HepG2 (cell line): ENCODE measurements around the gene JADE2. TPM values are rescaled to one million over a fixed set of nuclear protein-coding genes. Genes with fewer than 3 reads are reported as not detected.

Experiments
- ARID2 ChIP-seq: sonication (generic); formaldehyde crosslinking; IDR thresholded peaks from 2 replicates; pipeline ENCODE4 v1.8.1; 2022; ENCODE audit warnings: mild to moderate bottlenecking, missing genetic modification reagents, borderline replicate concordance
- ASH2L ChIP-seq: fragments of 300-600, 200-600 bp; sonication (generic); IDR thresholded peaks from 2 replicates; pipeline ENCODE4 v1.7.0; 2017; ENCODE audit warnings: low read depth, mild to moderate bottlenecking, moderate library complexity, mixed read lengths, low read length; ENCODE audit not compliant: insufficient read length
- BORCS8-MEF2B ChIP-seq: sonication (generic); formaldehyde crosslinking; IDR thresholded peaks from 2 replicates; pipeline ENCODE4 v1.8.0; 2022; ENCODE audit warnings: mild to moderate bottlenecking, missing genetic modification reagents
- GZF1 ChIP-seq: sonication (generic); formaldehyde crosslinking; IDR thresholded peaks from 2 replicates; pipeline ENCODE4 v1.5.1; 2020; ENCODE audit warnings: mild to moderate bottlenecking, missing genetic modification reagents
- HNRNPLL ChIP-seq: fragments of 200-400 bp; formaldehyde crosslinking; IDR thresholded peaks from 2 replicates; pipeline ENCODE4 v1.6.1; 2017; ENCODE audit warnings: mild to moderate bottlenecking, low read depth, low read length; ENCODE audit not compliant: poor library complexity, severe bottlenecking
- HOXD1 ChIP-seq: sonication (generic); formaldehyde crosslinking; IDR thresholded peaks from 2 replicates; pipeline ENCODE4 v1.5.0; 2020; ENCODE audit warnings: missing genetic modification reagents
- KLF9 ChIP-seq: IDR thresholded peaks from 2 replicates; pipeline ENCODE4 v1.6.1; 2016; ENCODE audit warnings: low read depth
- POLR2AphosphoS5 ChIP-seq: IDR thresholded peaks from 2 replicates; pipeline ENCODE4 v1.6.1; 2012; ENCODE audit warnings: low read depth, low read length
- POLR2G ChIP-seq: fragments of 200-400 bp; formaldehyde crosslinking; IDR thresholded peaks from 2 replicates; pipeline ENCODE4 v1.6.1; 2018; ENCODE audit warnings: mild to moderate bottlenecking, low read depth, low read length, moderate library complexity
- PRMT3 ChIP-seq: sonication (generic); formaldehyde crosslinking; IDR thresholded peaks from 2 replicates; pipeline ENCODE4 v1.8.1; 2022; ENCODE audit warnings: low read depth, mild to moderate bottlenecking, moderate library complexity, missing genetic modification reagents, borderline replicate concordance
- STAG1 ChIP-seq: sonication (generic); formaldehyde crosslinking; IDR thresholded peaks from 2 replicates; pipeline ENCODE4 v1.4.0; 2020; ENCODE audit warnings: missing genetic modification reagents
- TMF1 ChIP-seq: sonication (generic); formaldehyde crosslinking; IDR thresholded peaks from 2 replicates; pipeline ENCODE4 v1.8.1; 2022; ENCODE audit warnings: low read depth, missing genetic modification reagents
- ZNF34 ChIP-seq: sonication (generic); formaldehyde crosslinking; IDR thresholded peaks from 2 replicates; pipeline ENCODE4 v1.4.0; 2020; ENCODE audit warnings: mild to moderate bottlenecking, missing genetic modification reagents, borderline replicate concordance
- polyA plus RNA-seq, 8 experiments: library from polyadenylated mRNA; depleted of rRNA in 3 of 8; stranded (reverse) in 7 of 8; unstranded in 1 of 8; fragments of >200 nt; fragmentation: Illumina TruSeq in 4 of 8; extraction: Trizol in 4 of 8; gene quantifications; 2 replicates each; pipeline versions ENCODE4 v1.2.1 to v1.2.3, GENCODE V29; 2011 to 2016; ENCODE audit warnings: low read depth in 4 of 8, missing spikeins in 1 of 8, mixed read lengths in 1 of 8; ENCODE audit not compliant: insufficient read depth in 1 of 8
- total RNA-seq, 5 experiments: library from RNA; depleted of rRNA; stranded (reverse); fragments of >200 nt; fragmentation: Illumina TruSeq; extraction: Trizol; gene quantifications; 2 replicates each; pipeline ENCODE4 v1.2.3, GENCODE V29; 2016; ENCODE audit warnings: low read depth in 1 of 5
- TF ChIP-seq, protein P1 (sequence below): fragments of 450-650 bp; IDR thresholded peaks from 2 replicates; pipeline ENCODE4 v1.6.1; 2016
- TF ChIP-seq, protein P2 (sequence below): sonication (generic); formaldehyde crosslinking; IDR thresholded peaks from 2 replicates; pipeline ENCODE4 v1.4.0; 2020; ENCODE audit warnings: missing genetic modification reagents, borderline replicate concordance
- TF ChIP-seq, protein P3 (sequence below): sonication (generic); formaldehyde crosslinking; IDR thresholded peaks from 2 replicates; pipeline ENCODE4 v1.4.0; 2020; ENCODE audit warnings: mild to moderate bottlenecking, missing genetic modification reagents, borderline replicate concordance
- TF ChIP-seq, protein P4 (sequence below): sonication (generic); formaldehyde crosslinking; IDR thresholded peaks from 2 replicates; pipeline ENCODE4 v1.4.0; 2020; ENCODE audit warnings: missing genetic modification reagents
- TF ChIP-seq, protein P5 (sequence below): sonication (generic); formaldehyde crosslinking; IDR thresholded peaks from 2 replicates; pipeline ENCODE4 v1.9.0; 2021; ENCODE audit warnings: missing genetic modification reagents, mild to moderate bottlenecking, borderline replicate concordance

Gene JADE2
- total and polyA plus RNA-seq, 2 of the 13 experiments (the other 11 are each of a cell fraction or from before 2014, with no cell fraction given): 7.5 to 15.1 TPM

DNA sequence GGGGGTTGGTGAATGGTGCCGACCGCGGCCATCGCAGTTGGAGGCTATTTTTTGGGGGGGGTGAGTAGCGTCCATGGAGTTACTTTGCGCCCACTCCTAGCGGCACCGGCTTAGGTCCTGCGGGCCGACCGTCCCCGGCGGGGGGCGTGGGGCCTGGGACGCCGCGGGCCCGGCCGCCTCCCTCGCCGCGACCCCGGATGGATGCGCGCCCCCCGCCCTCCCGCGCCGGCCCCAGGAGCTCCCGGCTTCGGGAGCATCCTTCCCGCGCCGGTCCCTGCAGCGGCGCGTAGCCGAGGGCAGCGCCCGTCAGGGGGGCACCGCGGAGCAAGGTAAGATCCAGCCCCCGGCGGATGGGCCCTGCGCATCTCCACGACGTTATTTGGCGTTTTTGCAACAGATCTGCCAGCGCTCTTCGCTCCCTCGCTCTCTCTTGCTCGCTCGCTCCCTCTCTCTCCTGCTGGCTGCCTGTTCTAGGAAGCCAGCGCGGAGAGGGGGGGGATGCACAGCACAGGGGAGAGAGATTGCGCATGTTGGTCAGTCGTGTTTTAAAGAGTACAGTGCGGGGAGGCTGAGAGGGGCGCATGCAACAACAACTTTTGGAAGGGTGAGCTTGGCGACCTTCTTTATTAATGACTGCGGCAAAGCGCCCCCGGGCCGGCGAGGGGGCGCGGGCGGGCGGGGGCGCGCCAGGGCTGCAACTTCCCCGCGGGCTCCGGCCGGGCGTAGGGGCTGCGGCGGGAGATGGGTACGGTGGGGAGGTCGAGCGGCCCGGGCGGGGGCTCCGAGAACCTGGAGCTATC, 413 bp downstream of the JADE2 start (continued):
- TF ChIP-seq HNRNPLL: peak; percentile 49
- TF ChIP-seq HOXD1 (CRISPR knock-in tag): peak; percentile 49; the same call in 1 of the 2 replicates
- 0 out of 2 replicates have a peak, but pooled peaks have one; percentile 8 for TF ChIP-seq BORCS8-MEF2B (CRISPR knock-in tag)
- no peak for TF ChIP-seq ASH2L
- TF ChIP-seq TMF1 (CRISPR knock-in tag): peak; percentile 8; the same call in 1 of the 2 replicates
- TF ChIP-seq, protein P1, sequence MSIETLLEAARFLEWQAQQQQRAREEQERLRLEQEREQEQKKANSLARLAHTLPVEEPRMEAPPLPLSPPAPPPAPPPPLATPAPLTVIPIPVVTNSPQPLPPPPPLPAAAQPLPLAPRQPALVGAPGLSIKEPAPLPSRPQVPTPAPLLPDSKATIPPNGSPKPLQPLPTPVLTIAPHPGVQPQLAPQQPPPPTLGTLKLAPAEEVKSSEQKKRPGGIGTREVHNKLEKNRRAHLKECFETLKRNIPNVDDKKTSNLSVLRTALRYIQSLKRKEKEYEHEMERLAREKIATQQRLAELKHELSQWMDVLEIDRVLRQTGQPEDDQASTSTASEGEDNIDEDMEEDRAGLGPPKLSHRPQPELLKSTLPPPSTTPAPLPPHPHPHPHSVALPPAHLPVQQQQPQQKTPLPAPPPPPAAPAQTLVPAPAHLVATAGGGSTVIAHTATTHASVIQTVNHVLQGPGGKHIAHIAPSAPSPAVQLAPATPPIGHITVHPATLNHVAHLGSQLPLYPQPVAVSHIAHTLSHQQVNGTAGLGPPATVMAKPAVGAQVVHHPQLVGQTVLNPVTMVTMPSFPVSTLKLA: no peak
- TF ChIP-seq, protein P2, sequence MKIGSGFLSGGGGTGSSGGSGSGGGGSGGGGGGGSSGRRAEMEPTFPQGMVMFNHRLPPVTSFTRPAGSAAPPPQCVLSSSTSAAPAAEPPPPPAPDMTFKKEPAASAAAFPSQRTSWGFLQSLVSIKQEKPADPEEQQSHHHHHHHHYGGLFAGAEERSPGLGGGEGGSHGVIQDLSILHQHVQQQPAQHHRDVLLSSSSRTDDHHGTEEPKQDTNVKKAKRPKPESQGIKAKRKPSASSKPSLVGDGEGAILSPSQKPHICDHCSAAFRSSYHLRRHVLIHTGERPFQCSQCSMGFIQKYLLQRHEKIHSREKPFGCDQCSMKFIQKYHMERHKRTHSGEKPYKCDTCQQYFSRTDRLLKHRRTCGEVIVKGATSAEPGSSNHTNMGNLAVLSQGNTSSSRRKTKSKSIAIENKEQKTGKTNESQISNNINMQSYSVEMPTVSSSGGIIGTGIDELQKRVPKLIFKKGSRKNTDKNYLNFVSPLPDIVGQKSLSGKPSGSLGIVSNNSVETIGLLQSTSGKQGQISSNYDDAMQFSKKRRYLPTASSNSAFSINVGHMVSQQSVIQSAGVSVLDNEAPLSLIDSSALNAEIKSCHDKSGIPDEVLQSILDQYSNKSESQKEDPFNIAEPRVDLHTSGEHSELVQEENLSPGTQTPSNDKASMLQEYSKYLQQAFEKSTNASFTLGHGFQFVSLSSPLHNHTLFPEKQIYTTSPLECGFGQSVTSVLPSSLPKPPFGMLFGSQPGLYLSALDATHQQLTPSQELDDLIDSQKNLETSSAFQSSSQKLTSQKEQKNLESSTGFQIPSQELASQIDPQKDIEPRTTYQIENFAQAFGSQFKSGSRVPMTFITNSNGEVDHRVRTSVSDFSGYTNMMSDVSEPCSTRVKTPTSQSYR (CRISPR knock-in tag): peak; percentile 44; the same call in 1 of the 2 replicates
- TF ChIP-seq POLR2G: peak; percentile 26; the same call in 1 of the 2 replicates
- peak; percentile 8; the same call in 1 of the 2 replicates for TF ChIP-seq ZNF34 (CRISPR knock-in tag)
- TF ChIP-seq, protein P3, sequence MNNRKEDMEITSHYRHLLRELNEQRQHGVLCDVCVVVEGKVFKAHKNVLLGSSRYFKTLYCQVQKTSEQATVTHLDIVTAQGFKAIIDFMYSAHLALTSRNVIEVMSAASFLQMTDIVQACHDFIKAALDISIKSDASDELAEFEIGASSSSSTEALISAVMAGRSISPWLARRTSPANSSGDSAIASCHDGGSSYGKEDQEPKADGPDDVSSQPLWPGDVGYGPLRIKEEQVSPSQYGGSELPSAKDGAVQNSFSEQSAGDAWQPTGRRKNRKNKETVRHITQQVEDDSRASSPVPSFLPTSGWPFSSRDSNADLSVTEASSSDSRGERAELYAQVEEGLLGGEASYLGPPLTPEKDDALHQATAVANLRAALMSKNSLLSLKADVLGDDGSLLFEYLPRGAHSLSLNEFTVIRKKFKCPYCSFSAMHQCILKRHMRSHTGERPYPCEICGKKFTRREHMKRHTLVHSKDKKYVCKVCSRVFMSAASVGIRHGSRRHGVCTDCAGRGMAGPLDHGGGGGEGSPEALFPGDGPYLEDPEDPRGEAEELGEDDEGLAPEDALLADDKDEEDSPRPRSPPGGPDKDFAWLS: no peak
- TF ChIP-seq, protein P4, sequence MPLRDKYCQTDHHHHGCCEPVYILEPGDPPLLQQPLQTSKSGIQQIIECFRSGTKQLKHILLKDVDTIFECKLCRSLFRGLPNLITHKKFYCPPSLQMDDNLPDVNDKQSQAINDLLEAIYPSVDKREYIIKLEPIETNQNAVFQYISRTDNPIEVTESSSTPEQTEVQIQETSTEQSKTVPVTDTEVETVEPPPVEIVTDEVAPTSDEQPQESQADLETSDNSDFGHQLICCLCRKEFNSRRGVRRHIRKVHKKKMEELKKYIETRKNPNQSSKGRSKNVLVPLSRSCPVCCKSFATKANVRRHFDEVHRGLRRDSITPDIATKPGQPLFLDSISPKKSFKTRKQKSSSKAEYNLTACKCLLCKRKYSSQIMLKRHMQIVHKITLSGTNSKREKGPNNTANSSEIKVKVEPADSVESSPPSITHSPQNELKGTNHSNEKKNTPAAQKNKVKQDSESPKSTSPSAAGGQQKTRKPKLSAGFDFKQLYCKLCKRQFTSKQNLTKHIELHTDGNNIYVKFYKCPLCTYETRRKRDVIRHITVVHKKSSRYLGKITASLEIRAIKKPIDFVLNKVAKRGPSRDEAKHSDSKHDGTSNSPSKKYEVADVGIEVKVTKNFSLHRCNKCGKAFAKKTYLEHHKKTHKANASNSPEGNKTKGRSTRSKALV: no peak; the same call in 1 of the 2 replicates
- 0 out of 2 replicates have a peak, but pooled peaks have one; percentile 37 for TF ChIP-seq POLR2AphosphoS5
- peak; percentile 92 for TF ChIP-seq GZF1 (CRISPR knock-in tag)
- 0 out of 2 replicates have a peak, but pooled peaks have one; percentile 14 for TF ChIP-seq STAG1 (CRISPR knock-in tag)
- TF ChIP-seq PRMT3 (CRISPR knock-in tag): 0 out of 2 replicates have a peak, but pooled peaks have one; percentile 45
- no peak for TF ChIP-seq ARID2 (CRISPR knock-in tag)
- TF ChIP-seq, protein P5, sequence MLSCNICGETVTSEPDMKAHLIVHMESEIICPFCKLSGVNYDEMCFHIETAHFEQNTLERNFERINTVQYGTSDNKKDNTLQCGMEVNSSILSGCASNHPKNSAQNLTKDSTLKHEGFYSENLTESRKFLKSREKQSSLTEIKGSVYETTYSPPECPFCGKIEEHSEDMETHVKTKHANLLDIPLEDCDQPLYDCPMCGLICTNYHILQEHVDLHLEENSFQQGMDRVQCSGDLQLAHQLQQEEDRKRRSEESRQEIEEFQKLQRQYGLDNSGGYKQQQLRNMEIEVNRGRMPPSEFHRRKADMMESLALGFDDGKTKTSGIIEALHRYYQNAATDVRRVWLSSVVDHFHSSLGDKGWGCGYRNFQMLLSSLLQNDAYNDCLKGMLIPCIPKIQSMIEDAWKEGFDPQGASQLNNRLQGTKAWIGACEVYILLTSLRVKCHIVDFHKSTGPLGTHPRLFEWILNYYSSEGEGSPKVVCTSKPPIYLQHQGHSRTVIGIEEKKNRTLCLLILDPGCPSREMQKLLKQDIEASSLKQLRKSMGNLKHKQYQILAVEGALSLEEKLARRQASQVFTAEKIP (CRISPR knock-in tag): no peak
- no peak for TF ChIP-seq KLF9 (CRISPR knock-in tag)
